HG03571 (cell line): ENCODE data around the gene TAGLN3.

Experiments
- ATAC-seq: cut with Tn5 transposase; IDR thresholded peaks from one replicate; pipeline ENCODE4 v1.9.1; 2021; ENCODE audit not compliant: unreplicated experiment

The TAGLN3 gene

DNA sequence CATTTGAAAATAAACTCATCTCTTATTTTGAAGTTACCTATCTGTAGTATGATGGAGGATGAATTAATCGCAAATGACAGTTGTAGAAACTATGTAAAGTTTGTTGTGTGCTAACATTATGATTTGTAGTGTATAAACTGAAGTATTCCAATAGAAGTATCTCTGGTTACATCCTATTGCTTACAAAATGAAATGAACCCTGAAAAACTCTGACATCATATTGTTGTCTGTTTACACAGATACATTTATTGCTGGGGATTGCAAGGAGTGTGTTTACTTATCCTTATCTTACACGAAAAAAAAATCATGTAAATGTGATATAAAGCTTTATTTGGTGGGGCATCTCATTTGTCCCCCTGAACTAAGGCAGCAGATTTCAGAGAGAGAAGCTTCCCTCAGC lies 22.5 kb upstream of the TAGLN3 start:
- no peak for ATAC-seq

DNA sequence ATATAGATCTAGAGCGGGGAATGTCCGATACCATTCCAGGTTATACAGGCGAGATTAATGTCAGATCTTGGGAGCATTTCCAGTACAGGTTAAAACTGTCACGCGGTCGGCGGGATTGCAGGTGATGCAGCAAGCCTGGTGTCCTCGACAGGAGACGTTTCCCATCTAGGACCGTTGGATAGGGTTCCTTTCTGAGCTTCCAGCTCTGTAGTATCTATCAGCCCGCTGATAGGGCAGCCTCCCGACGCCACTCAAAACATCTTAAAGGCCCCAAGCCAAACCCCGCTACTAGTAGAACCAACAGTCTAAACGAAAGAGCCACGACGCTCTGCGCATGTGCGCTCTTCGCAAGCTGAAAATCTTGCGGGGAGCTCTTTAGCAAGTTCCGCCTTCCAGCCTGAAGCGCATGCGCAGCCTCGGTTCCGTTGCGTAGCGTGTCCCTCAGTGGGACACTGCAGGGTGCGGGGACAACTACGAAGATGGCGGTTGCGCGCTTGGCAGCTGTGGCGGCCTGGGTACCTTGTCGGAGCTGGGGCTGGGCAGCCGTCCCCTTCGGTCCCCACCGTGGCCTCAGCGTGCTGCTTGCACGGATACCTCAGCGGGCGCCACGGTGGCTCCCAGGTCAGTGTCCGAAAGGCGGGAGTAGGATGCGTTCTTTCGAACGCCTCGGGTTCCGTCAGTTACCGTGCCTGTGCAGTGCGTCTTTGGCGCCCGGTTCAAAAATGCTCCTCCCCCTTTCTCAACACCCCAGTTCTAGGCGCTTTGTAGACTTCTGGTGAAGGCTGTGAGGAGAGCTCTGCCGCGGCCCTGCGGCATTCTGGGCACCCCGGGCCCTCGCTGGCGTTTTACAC lies 19.9 kb upstream of the TAGLN3 start, which contains the start of gene ABHD10:
Gene ABHD10, plus strand, starts transcription at position 444 of the 851 bp plus-strand sequence. Its CDS starts 36 bp downstream, at position 480.
- peak; percentile 93 for ATAC-seq

DNA sequence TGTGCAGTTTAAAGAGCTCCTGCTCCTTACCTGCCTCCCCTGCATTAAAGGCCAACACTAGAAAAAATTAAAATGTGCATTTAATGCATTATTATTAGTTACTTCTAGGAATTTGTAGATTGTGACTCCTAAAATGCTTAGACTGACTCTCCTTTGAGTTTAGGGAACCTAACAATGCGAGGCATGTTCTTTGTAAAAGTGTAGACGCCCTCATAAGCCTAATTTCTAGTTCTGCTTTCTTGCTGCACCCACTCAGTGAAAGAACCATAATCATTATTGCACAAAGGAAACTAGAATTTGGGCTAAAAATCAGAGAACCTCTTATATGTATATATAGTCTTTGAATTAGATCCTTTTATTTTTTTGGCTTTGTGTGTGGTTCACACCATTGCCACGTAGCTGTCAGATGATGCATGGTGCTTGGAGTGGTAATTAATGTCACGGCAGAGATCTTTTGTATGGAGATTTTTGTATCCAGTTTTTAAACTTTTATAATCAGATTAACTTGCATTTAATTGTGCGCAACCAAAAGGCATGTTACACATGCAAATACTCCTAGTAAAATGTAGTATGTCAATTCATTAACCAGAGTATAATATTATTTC lies 19.2 kb upstream of the TAGLN3 start:
- peak; percentile 36 for ATAC-seq

DNA sequence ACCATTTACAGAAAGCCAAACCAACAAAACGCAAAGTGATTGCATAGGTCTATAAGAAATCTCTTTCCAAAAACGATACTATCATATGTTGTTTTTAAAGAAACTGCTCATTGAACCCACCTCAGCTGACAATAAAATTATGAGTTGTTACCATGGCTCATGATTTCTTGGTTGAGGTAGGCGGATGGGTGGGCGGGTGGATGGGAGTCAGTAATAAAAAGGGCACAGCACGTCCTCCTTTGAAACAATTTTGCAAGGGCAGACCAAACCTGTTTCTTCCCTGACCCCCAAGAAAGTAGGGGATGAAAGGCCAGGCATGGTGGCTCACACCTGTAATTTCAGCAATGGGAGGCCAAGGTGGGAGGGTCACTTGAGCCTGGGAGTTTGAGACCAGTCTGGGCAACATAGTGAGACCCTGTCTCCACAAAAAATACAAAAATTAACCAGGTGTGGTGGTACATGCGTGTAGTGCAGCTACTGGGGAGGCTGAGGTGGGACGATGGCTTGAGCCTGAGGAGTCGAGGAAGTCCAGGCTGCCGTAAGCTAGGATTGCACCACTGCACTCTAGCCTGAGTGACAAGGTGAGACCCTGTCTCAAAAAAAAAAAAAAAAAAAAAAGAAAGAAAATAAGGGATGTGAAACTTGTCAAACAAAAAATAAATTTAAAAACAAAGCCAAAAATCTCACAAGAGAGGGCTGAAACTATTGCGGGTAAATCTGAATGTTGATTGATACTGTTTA lies 17.8 kb upstream of the TAGLN3 start:
- ATAC-seq: no peak

- ATAC-seq: no peak
Measured at GRCh38 chr3:111981457-111981763, 17.3 kb upstream of the TAGLN3 start.

GRCh38 chr3:111984636-111985298 lies 14.0 kb upstream of the TAGLN3 start:
- no peak for ATAC-seq

DNA sequence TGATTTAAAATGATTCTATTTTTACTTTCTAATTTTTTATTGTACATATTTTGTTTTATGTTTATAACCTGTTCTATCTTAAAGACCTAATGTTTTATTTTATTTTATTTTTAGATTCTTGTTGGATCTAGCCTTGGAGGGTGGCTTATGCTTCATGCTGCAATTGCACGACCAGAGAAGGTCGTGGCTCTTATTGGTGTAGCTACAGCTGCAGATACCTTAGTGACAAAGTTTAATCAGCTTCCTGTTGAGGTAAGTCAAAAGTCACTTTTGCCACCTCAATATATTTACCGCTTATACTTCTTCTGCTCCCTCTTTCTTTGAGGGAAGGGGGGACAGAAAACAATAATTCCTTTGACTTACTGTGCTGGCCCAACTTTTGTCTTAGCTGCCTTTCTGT lies 11.9 kb upstream of the TAGLN3 start:
- ATAC-seq: no peak

- peak; percentile 79 for ATAC-seq
Measured at GRCh38 chr3:111989061-111989678, 9.6 kb upstream of the TAGLN3 start.

DNA sequence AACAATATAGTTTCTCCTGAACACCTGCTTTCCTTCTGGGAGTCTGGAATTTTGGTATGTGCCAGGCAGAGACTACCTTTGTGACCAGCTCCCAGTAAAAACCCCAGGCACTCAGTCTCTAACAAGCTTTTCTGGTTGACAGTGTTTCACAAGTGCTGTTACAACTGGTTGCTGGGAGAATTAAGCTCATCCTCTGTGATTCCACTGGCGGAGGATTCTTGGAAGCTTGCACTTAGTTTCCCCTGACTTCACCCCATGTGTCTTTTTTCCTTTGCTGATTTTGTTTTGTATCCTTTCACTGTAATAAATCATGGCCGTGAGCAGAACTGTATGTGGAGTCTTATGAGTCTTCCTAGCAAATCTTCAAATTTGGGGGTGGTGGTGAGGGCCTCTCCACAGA lies 5.7 kb upstream of the TAGLN3 start:
- no peak for ATAC-seq

- ATAC-seq: no peak
Measured at GRCh38 chr3:111999484-112000324, 982 bp downstream of the TAGLN3 start.

DNA sequence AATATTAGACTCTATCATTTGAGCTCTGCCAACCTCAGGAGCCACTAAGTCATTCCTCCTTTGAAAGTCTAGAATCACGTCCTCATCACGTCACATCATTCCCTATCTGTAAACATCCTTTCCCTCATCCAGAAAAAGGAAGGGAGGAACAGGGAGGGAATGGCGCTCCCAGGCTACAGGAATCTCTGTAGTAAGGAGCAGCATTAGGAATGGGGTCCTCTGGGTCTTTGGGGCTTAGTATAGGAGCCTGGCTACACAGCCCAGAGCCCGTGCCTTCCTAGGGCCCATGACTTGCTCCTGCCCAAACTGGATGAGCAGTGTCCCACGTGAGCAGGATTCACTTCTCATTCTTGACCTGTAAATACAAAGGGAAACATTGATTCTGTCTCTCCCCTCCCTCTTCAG lies 1.6 kb downstream of the TAGLN3 start:
- no peak for ATAC-seq

GRCh38 chr3:112000966-112001365 lies 2.2 kb downstream of the TAGLN3 start:
- no peak for ATAC-seq

DNA sequence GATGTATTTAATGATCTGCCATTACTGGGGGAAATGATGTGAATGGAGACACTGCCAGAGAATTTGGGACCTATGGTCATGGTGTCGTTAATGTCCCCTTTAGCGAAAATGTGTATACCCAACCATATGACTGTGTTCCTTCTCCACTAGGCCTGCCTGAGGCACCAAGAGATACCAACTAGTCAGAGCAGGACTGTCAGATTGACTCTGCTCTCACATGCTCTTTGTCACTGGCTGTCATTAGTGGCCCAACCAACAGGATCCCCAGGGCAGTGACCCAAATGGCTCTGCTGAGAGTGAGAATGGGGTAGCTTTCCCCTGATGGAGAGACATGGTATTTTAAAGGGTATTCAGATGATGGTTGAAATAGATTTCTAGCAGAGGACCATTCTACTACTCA lies 2.8 kb downstream of the TAGLN3 start:
- ATAC-seq: no peak

DNA sequence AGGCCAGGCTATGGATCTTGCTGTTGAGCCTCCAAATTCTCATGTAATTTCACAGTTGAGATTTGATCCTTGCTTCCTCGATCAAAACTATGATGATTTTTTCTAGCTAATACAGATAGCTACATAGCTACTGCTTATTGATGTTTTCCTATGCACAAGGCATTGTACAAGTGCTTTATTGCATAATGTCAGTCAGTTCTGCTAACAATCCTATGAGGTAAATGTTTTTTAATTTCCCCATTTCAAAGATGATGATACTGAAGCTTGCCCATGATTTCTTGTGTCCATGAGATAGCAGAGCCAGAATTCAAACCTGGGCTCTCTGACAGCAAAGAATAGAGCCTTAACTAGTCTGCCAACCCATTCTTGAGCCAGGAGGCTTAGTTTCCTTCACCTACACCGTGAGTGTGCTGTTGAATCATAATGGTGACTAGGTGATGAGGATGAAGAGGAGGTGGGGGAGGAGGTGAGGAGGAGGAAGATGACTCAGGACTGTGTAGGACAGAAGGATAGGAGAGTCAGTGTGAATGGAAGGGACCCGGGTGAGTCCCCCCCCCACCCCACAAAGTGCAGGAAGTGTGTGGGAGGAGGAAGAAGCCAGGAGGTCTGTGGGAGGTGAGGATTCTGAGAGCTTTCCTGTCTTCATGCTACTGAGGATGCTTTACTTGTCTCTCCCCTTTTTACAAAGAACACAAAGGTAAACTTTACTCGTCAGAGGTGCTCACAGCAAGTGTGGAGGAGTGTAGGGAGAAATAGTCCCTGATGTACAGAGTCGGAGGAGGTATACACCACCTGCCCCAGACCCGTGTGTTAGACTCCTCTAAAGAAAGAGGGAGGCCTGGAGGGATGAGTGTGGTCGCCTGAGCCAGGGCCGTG lies 3.6 kb downstream of the TAGLN3 start:
- no peak for ATAC-seq

GRCh38 chr3:112003321-112004080 lies 4.8 kb downstream of the TAGLN3 start:
- ATAC-seq: no peak

GRCh38 chr3:112004187-112004586 lies 5.5 kb downstream of the TAGLN3 start:
- ATAC-seq: no peak

GRCh38 chr3:112004669-112005068 lies 5.9 kb downstream of the TAGLN3 start:
- no peak for ATAC-seq

GRCh38 chr3:112005091-112005672 lies 6.5 kb downstream of the TAGLN3 start:
- no peak for ATAC-seq
